HG03097 (cell line): Measurements from ENCODE around the gene DYNLT5.
"Not testable (repeated sequence)": the region's sequence is repeated elsewhere in the genome, so short reads cannot be mapped to it uniquely, and the experiment has no call there.

Experiments
- ATAC-seq: cut with Tn5 transposase; IDR thresholded peaks from one replicate; pipeline ENCODE4 v1.9.1; 2021; ENCODE audit not compliant: unreplicated experiment, low FRiP score

The DYNLT5 gene

DNA sequence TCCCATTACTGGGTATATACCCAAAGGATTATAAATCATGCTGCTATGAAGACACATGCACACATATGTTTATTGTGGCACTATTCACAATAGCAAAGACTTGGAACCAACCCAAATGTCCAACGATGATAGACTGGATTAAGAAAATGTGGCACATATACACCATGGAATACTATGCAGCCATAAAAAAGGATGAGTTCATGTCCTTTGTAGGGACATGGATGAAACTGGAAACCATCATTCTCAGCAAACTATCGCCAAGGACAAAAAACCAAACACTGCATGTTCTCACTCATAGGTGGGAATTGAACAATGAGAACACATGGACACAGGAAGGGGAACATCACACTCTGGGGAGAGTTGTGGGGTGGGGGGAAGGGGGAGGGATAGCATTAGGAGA lies 33.5 kb downstream of the DYNLT5 start:
- not testable (repeated sequence) for ATAC-seq

DNA sequence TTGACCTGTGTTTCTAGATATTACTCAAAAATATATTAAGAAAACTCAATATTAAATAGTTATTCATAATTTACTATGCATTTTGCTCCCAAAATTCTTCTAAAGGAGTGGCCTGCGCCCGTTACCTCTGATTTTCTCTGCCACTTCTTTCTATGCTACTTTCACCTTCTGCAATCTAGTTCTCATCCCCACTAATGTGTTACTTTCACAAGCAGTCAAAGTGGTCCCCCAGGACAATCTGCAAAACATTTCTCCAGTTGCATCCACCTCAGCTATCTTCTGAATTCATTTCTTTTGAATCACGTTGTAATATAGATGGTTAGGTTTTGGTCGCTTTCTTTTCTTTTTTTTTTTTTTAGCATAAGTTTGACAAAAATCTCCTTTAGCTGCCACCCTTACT lies 35.4 kb downstream of the DYNLT5 start:
- no peak for ATAC-seq

DNA sequence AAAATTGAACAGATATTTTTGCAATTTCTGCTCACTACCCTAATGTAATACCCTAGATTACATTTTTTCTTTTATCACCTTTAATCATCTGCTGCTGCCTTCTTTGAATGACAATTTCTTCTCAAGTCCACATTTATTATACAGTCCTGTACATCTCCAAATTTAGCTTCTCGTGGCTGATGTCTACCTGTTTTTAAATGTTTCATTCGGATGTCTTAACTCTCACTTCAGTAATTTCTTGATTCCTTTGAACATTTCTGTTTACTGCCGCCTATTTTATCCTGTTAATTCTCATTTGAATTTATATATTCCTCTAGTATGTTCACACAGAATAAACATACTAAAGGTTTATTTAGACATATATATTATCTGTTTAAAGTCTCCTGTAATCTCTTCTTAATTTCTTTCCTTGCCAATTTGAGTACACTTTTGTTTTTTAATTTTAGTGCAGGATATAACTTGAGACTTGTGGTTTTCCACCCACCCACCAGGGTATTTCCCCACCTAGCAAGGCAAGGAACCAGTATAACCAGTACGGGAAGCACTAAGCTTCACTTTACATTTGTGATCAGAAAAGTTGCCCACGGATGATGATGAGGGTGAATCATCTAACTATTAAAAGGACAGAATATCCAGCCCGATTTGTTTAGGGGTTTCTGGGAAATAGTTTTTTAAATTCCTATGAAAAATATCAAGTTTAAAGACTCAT lies 36.1 kb downstream of the DYNLT5 start:
- ATAC-seq: no peak

DNA sequence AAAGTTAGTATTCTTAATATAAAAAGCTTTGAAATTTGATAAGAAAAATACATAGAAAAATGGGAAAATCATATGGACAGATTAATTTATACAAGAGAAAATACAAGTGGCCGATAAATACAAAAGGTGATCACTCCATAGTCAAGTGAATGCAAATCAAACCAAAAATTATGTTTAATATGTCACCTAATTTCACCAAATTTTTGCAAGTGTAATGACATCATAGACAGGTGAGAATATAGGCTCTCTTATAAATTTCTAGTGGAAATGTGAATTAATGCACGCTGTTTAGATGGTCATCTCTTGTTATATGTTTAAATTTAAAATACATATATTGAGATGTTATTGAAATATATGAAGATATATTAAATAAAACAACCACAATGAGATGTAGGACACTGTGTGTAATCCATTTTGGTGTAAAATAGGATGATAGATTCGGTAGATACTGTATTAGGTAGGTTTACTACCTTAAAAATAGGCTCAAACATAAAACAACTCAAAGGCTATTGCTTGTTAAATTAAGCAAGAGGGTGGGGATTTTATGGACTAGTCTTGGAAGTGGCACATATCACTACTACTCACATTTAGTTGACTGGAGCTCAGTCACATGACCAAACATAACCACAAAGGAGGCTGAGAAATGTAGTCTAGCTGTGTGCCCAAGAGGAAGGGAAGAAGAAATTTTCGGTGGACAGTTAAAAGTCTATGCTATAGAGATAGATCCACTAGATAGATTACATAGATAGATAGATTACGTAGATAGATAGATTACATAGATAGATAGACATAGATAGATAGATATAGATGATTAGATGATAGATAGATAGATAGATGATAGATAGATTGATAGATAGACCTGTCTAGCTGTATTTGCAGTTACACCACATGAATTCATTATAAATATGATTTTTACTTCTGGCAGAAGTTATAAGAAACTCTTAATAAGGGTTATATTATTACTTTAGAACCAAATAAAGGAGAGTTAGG lies 39.7 kb downstream of the DYNLT5 start:
- ATAC-seq: no peak

DNA sequence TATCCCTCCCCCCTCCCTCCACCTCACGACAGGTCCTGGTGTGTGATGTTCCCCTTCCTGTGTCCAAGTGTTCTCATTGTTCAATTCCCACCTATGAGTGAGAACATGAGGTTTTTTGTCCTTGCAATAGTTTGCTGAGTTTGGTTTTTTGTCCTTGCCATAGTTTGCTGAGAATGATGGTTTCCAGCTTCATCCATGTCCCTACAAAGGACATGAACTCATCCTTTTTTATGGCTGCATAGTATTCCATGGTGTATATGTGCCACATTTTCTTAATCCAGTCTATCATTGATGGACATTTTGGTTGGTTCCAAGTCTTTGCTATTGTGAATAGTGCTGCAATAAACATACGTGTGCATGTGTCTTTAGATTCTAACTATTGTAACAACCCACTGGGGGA lies 43.6 kb downstream of the DYNLT5 start:
- ATAC-seq: not testable (repeated sequence)

DNA sequence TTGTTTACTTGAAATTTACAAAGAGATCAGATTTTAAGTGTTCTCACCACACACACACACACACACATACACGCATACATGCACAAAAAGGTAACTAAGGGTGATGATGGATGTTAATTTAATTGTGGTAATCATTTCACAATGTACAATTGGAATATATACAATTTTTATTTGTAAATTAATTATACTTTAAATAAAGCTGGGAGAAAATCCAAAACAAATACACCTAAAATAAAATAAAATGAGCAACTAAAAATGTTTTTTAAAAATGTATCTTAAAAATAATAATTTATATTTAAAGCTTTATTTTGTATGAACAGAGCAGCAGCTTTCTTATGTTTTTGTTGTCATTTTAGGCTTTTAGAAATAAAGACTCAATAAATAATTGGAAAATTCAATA lies 57.0 kb downstream of the DYNLT5 start:
- ATAC-seq: no peak

DNA sequence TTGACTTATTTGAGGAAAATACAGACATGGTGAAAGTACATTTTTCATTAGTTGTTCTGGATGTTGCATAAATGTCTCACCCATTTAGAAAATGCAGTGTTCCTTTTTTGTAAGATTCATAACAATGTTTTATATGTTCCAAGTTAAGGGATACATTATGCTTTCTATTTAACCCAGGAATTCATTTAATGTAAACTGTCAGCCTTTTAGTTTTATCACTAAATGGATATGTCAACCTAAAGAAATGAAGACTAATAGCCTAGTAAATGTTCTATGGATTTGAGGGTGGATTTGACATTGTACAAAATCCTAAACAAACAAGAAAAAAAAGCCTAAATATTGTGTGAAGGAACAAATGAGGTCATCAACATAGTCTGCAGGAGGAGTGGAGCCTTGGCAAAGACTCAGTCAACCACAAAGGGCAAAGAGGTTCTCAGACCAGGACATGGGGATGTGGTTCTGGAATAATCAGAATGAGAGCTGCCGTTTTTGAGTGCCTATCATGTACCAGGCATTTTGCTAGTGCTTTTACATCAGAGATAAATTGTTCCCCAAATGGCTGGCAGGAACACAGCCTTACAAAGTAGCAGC lies 57.6 kb downstream of the DYNLT5 start:
- ATAC-seq: no peak

DNA sequence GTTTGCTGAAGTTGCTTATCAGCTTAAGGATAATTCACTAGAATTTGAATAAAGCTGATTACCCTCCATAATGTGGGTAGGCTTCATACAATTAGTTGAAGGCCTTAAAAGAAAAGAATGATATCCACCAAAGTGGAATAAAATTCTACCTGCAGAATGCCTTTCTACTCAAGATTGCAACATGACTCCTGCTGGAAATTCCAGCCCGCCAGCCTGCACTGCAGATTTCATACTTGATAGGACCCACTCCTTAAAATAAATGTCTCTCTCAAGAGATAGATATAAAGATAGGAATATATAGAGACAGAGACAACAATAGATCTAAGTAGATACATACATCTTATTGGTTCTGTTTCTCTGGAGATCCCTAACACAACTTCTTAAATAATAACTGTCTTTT lies 72.5 kb downstream of the DYNLT5 start:
- no peak for ATAC-seq
